K562 (cell line): Measurements from ENCODE around the gene DGCR2. TPM values are rescaled to one million over a fixed set of nuclear protein-coding genes. Genes with fewer than 3 reads are reported as not detected.

ENCODE experiments used
- CHCHD3 ChIP-seq: fragments of 250-450 bp; sonication (Bioruptor Pico); IDR thresholded peaks from 2 replicates; pipeline ENCODE4 v2.1.2; 2022; ENCODE audit warnings: mild to moderate bottlenecking
- COPS2 ChIP-seq: fragments of 450-650 bp; conservative IDR thresholded peaks from 2 replicates; pipeline ENCODE4 v1.6.1; 2016; ENCODE audit warnings: mild to moderate bottlenecking, moderate library complexity
- DPF2 ChIP-seq: fragments of 450-650 bp; IDR thresholded peaks from 2 replicates; pipeline ENCODE4 v1.6.1; 2016
- ESRRA ChIP-seq: fragments of 450-650 bp; IDR thresholded peaks from 2 replicates; pipeline ENCODE4 v1.6.1; 2014; ENCODE audit warnings: low read depth, mild to moderate bottlenecking, moderate library complexity, borderline replicate concordance
- GATA2 ChIP-seq: sonication (generic); formaldehyde crosslinking; IDR thresholded peaks from 2 replicates; pipeline ENCODE4 v1.4.0; 2020; ENCODE audit warnings: mild to moderate bottlenecking, missing genetic modification reagents
- HLTF ChIP-seq: fragments of 450-650 bp; IDR thresholded peaks from 2 replicates; pipeline ENCODE4 v1.6.1; 2016
- HNRNPLL ChIP-seq: fragments of 200-400 bp; formaldehyde crosslinking; IDR thresholded peaks from 2 replicates; pipeline ENCODE4 v1.6.1; 2017; ENCODE audit warnings: low read length, low read depth, mild to moderate bottlenecking; ENCODE audit not compliant: poor library complexity, severe bottlenecking
- HNRNPUL1 ChIP-seq: fragments of 200-400 bp; formaldehyde crosslinking; IDR thresholded peaks from 2 replicates; pipeline ENCODE4 v1.6.1; 2017; ENCODE audit warnings: low read length
- L3MBTL2 ChIP-seq: fragments of 450-650 bp; IDR thresholded peaks from 2 replicates; pipeline ENCODE4 v1.6.1; 2016; ENCODE audit warnings: mild to moderate bottlenecking, moderate library complexity
- MEIS2 ChIP-seq: fragments of 450-650 bp; IDR thresholded peaks from 2 replicates; pipeline ENCODE4 v1.6.1; 2014; ENCODE audit warnings: mild to moderate bottlenecking; ENCODE audit not compliant: partially characterized antibody
- MTA1 ChIP-seq: fragments of 450-650 bp; IDR thresholded peaks from 2 replicates; pipeline ENCODE4 v1.6.1; 2017; ENCODE audit warnings: borderline replicate concordance
- SIN3A ChIP-seq, 2 experiments: fragments of 150-350 bp in 1 of 2; IDR thresholded peaks; 2 replicates each; pipeline ENCODE4 v1.6.1; 2011 to 2016; ENCODE audit warnings: borderline replicate concordance in 2 of 2, low read depth in 2 of 2, low read length in 2 of 2, mild to moderate bottlenecking in 2 of 2, moderate library complexity in 2 of 2; ENCODE audit not compliant: control insufficient read depth in 1 of 2
- SMARCB1 ChIP-seq: IDR thresholded peaks from 2 replicates; pipeline ENCODE4 v1.6.1; 2011; ENCODE audit warnings: improper control_type of control experiment, low read depth; ENCODE audit not compliant: insufficient read length
- TBL1XR1 ChIP-seq, 2 experiments: IDR thresholded peaks; 2 replicates each; pipeline ENCODE4 v1.6.1; 2012; ENCODE audit warnings: improper control_type of control experiment in 2 of 2, low read length in 2 of 2, mild to moderate bottlenecking in 1 of 2
- TCF3 ChIP-seq: sonication (generic); formaldehyde crosslinking; IDR thresholded peaks from 2 replicates; pipeline ENCODE4 v1.4.0; 2020; ENCODE audit warnings: mild to moderate bottlenecking, missing genetic modification reagents
- YBX1 ChIP-seq: fragments of 450-650 bp; IDR thresholded peaks from 2 replicates; pipeline ENCODE4 v1.7.1; 2016; ENCODE audit warnings: mild to moderate bottlenecking
- ZNF140 ChIP-seq: fragments of 250-450 bp; sonication (Bioruptor Pico); IDR thresholded peaks from 2 replicates; pipeline ENCODE4 v1.8.0; 2021; ENCODE audit warnings: moderate library complexity, mild to moderate bottlenecking, inconsistent platforms
- ZNF316 ChIP-seq: fragments of 450-650 bp; IDR thresholded peaks from 2 replicates; pipeline ENCODE4 v1.6.1; 2016
- ZNF444 ChIP-seq: fragments of 250-450 bp; sonication (Bioruptor Pico); IDR thresholded peaks from 2 replicates; pipeline ENCODE4 v1.4.0; 2020; ENCODE audit warnings: mild to moderate bottlenecking, moderate library complexity
- polyA plus RNA-seq, 8 experiments: library from polyadenylated mRNA; depleted of rRNA in 4 of 8; stranded (reverse) in 5 of 8; unstranded in 3 of 8; fragments of >200 nt; fragmentation: Nextera tagmentation in 2 of 8; fragmentation: Illumina TruSeq in 1 of 8; extraction: Ambion mirVana in 2 of 8; extraction: Trizol in 1 of 8; gene quantifications; 2 replicates each; pipeline versions ENCODE4 v1.2.1 to v1.2.3, GENCODE V29; 2011 to 2014; ENCODE audit warnings: inconsistent platforms in 1 of 8, missing spikeins in 1 of 8
- total RNA-seq, 7 experiments: library from RNA; depleted of rRNA in 6 of 7; stranded (reverse); fragments of >200 nt in 6 of 7; fragmentation: Illumina TruSeq in 2 of 7; extraction: Trizol in 2 of 7; gene quantifications; 2 replicates each; pipeline versions ENCODE4 v1.2.1 to v1.2.3, GENCODE V29; 2011 to 2021; ENCODE audit warnings: low replicate concordance in 1 of 7
- TF ChIP-seq, protein P1 (sequence below): fragments of 450-650 bp; IDR thresholded peaks from 2 replicates; pipeline ENCODE4 v1.6.1; 2017; ENCODE audit warnings: antibody characterized with exemption
- TF ChIP-seq, protein P2 (sequence below): fragments of 250-450 bp; sonication (Bioruptor Pico); IDR thresholded peaks from 2 replicates; pipeline ENCODE4 v1.8.0; 2021; ENCODE audit warnings: moderate library complexity, mild to moderate bottlenecking, inconsistent platforms
- TF ChIP-seq, protein P3 (sequence below): fragments of 450-650 bp; IDR thresholded peaks from 2 replicates; pipeline ENCODE4 v1.6.1; 2018; ENCODE audit not compliant: partially characterized antibody

The DGCR2 gene
- total and polyA plus RNA-seq, 9 of the 15 experiments (the other 6 are each of a cell fraction or from before 2014, with no cell fraction given) = 0.69 to 101 (median 56.4) TPM

DNA sequence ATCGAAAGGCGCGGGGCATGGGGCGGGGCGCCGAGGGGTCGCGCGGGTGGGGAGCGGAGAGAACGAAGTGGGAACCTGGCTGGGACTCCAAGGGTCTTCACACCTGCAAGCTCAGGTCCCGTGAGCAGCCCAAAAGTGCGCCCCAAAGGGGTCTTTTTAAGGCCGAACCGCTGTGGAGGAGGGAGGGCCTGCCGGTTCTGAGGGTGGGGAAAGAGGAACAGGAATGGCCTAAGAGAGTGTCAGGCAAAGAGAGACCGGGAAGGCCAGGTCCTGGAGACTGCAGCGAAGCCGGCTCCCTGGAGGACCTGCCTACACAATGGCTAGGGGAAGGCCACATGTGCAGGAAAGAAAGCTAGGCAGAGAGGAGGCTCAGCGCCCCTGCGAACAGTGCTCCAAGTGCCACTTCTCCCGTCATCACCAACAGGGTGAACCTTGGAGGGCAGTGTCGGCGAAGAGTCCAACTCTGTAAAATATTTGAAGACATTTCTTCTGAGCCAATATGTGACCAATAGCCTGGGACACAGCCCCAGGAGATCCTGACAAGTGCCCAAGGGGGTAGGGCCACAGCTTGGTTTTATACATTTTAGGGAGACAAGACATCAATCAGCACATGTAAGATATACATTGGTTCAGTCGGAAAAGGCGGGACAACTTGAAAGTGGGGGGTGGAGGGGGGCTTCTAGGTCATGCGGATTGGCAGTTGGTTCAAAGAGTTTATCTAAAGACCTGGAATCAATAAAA lies 710 bp upstream of the DGCR2 start (continued):
- TF ChIP-seq, protein P1, sequence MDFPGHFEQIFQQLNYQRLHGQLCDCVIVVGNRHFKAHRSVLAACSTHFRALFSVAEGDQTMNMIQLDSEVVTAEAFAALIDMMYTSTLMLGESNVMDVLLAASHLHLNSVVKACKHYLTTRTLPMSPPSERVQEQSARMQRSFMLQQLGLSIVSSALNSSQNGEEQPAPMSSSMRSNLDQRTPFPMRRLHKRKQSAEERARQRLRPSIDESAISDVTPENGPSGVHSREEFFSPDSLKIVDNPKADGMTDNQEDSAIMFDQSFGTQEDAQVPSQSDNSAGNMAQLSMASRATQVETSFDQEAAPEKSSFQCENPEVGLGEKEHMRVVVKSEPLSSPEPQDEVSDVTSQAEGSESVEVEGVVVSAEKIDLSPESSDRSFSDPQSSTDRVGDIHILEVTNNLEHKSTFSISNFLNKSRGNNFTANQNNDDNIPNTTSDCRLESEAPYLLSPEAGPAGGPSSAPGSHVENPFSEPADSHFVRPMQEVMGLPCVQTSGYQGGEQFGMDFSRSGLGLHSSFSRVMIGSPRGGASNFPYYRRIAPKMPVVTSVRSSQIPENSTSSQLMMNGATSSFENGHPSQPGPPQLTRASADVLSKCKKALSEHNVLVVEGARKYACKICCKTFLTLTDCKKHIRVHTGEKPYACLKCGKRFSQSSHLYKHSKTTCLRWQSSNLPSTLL = 0 out of 2 replicates have a peak, but pooled peaks have one; percentile 20
- TF ChIP-seq MEIS2 (peak; percentile 78), MTA1 (0 out of 2 replicates have a peak, but pooled peaks have one; percentile 8), TBL1XR1 (IDR thresholded peaks at IDR 0.05; ENCODE audit: low read length in 2 of 2) (peak in 1 of 2 experiments; percentile 78; a peak in 1 of 4 replicates), TCF3 (CRISPR knock-in tag) (no peak), ZNF444 (CRISPR knock-in tag) (no peak), L3MBTL2 (0 out of 2 replicates have a peak, but pooled peaks have one; percentile 55), HNRNPUL1 (no peak), HLTF (peak; percentile 78; the same call in 1 of the 2 replicates), ZNF316 (no peak), HNRNPLL (no peak), CHCHD3 (CRISPR knock-in tag) (0 out of 2 replicates have a peak, but pooled peaks have one; percentile 32), DPF2 (0 out of 2 replicates have a peak, but pooled peaks have one; percentile 50), ZNF140 (no peak), COPS2 (no peak), ESRRA (no peak), YBX1 (no peak), GATA2 (no peak), SMARCB1 (no peak), SIN3A (IDR thresholded peaks at IDR 0.05; ENCODE audit: borderline replicate concordance in 2 of 2, control insufficient read depth in 1 of 2, low read depth in 2 of 2, low read length in 2 of 2) (peak in 1 of 2 experiments; percentile 80; a peak in 1 of 4 replicates)
- TF ChIP-seq, protein P2, sequence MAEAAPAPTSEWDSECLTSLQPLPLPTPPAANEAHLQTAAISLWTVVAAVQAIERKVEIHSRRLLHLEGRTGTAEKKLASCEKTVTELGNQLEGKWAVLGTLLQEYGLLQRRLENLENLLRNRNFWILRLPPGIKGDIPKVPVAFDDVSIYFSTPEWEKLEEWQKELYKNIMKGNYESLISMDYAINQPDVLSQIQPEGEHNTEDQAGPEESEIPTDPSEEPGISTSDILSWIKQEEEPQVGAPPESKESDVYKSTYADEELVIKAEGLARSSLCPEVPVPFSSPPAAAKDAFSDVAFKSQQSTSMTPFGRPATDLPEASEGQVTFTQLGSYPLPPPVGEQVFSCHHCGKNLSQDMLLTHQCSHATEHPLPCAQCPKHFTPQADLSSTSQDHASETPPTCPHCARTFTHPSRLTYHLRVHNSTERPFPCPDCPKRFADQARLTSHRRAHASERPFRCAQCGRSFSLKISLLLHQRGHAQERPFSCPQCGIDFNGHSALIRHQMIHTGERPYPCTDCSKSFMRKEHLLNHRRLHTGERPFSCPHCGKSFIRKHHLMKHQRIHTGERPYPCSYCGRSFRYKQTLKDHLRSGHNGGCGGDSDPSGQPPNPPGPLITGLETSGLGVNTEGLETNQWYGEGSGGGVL (CRISPR knock-in tag) = no peak
- TF ChIP-seq, protein P3, sequence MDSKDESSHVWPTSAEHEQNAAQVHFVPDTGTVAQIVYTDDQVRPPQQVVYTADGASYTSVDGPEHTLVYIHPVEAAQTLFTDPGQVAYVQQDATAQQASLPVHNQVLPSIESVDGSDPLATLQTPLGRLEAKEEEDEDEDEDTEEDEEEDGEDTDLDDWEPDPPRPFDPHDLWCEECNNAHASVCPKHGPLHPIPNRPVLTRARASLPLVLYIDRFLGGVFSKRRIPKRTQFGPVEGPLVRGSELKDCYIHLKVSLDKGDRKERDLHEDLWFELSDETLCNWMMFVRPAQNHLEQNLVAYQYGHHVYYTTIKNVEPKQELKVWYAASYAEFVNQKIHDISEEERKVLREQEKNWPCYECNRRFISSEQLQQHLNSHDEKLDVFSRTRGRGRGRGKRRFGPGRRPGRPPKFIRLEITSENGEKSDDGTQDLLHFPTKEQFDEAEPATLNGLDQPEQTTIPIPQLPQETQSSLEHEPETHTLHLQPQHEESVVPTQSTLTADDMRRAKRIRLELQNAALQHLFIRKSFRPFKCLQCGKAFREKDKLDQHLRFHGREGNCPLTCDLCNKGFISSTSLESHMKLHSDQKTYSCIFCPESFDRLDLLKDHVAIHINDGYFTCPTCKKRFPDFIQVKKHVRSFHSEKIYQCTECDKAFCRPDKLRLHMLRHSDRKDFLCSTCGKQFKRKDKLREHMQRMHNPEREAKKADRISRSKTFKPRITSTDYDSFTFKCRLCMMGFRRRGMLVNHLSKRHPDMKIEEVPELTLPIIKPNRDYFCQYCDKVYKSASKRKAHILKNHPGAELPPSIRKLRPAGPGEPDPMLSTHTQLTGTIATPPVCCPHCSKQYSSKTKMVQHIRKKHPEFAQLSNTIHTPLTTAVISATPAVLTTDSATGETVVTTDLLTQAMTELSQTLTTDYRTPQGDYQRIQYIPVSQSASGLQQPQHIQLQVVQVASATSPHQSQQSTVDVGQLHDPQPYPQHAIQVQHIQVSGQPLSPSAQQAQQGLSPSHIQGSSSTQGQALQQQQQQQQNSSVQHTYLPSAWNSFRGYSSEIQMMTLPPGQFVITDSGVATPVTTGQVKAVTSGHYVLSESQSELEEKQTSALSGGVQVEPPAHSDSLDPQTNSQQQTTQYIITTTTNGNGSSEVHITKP = peak; percentile 76
